ENCODE results near the gene PACSIN2. TPM values are rescaled to one million over a fixed set of nuclear protein-coding genes. Genes with fewer than 3 reads are reported as not detected.
"Not testable (repeated sequence)": the region's sequence is repeated elsewhere in the genome, so short reads cannot be mapped to it uniquely, and the experiment has no call there.

PACSIN2 gene
- total and polyA plus RNA-seq, 5 experiments from 2014 or later: 21.9 to 44.9 (median 27.8) TPM

- Mint-ChIP-seq H3K27ac (peak overlapping the region in 2 of 10 donors; percentile 28), H3K27me3 (no peaks in the 10 kb centered on the region), H3K9me3 (no peaks in the 10 kb centered on the region), H3K36me3 (no peaks in the 10 kb centered on the region), H3K4me3 (no peak overlapping the region), H3K4me1 (peaks cover 17 to 40% (median 21%) of the 10 kb centered on the region in 4 donors)
- no peak for ATAC-seq
- POLR2A ChIA-PET: no interaction called here
- no peak for DNase-seq
Observed at GRCh38 chr22:42984397-42984796, 30.6 kb downstream of the PACSIN2 start.

GRCh38 chr22:42983470-42983869, 31.5 kb downstream of the PACSIN2 start:
- peaks cover 22 to 43% (median 28%) of the 10 kb centered on the region in 4 donors for H3K4me1 Mint-ChIP-seq

GRCh38 chr22:42979606-42980005, 35.3 kb downstream of the PACSIN2 start:
- no peaks in the 10 kb centered on the region for H3K36me3 Mint-ChIP-seq
- DNase-seq (no peak), ATAC-seq (no peak)
- no peaks in the 10 kb centered on the region for H3K9me3 Mint-ChIP-seq
- POLR2A ChIA-PET: no interaction called here
- H3K4me3 Mint-ChIP-seq: peak overlapping the region in 1 of 10 donors; percentile 22
- peak overlapping the region in 1 of 10 donors; percentile 40 for H3K27ac Mint-ChIP-seq
- no peaks in the 10 kb centered on the region for H3K27me3 Mint-ChIP-seq
- H3K4me1 Mint-ChIP-seq: peaks cover 21 to 43% (median 35%) of the 10 kb centered on the region in 4 donors

More at GRCh38 chr22:42983470-42983869, 31.5 kb downstream of the PACSIN2 start:
- ATAC-seq (no peak), DNase-seq (no peak)
- POLR2A ChIA-PET: no interaction called here
- H3K36me3 Mint-ChIP-seq: no peaks in the 10 kb centered on the region
- no peak overlapping the region for H3K27ac Mint-ChIP-seq
- H3K4me3 Mint-ChIP-seq: no peak overlapping the region
- H3K27me3 Mint-ChIP-seq: no peaks in the 10 kb centered on the region
- H3K9me3 Mint-ChIP-seq: no peaks in the 10 kb centered on the region

- peak overlapping the region in 5 of 10 donors; percentile 6 to 76 (median 47) for H3K27ac Mint-ChIP-seq
- ATAC-seq (no peak), DNase-seq (no peak)
- H3K4me3 Mint-ChIP-seq: peak overlapping the region in 2 of 10 donors; percentile 2 to 8
- no peaks in the 10 kb centered on the region for H3K27me3 Mint-ChIP-seq
- H3K9me3 Mint-ChIP-seq: no peaks in the 10 kb centered on the region
- H3K4me1 Mint-ChIP-seq: peaks cover 23 to 49% (median 41%) of the 10 kb centered on the region in 4 donors
- no peaks in the 10 kb centered on the region for H3K36me3 Mint-ChIP-seq
- POLR2A ChIA-PET: no interaction called here
Observed at GRCh38 chr22:42978453-42979103, 36.4 kb downstream of the PACSIN2 start.

- Mint-ChIP-seq H3K36me3 (no peaks in the 10 kb centered on the region), H3K27me3 (no peaks in the 10 kb centered on the region), H3K4me3 (peak overlapping the region in 1 of 10 donors; percentile 6), H3K27ac (peak overlapping the region in 2 of 10 donors; percentile 6 to 54), H3K4me1 (peaks cover 27 to 56% (median 44%) of the 10 kb centered on the region in 4 donors), H3K9me3 (no peaks in the 10 kb centered on the region)
- POLR2A ChIA-PET: interaction anchor here (0.5 kb wide), 1 partner anchor 9 kb away, joined by 3 read pairs; no protein-coding TSS in a partner anchor
- ATAC-seq (no peak), DNase-seq (no peak)
Observed at GRCh38 chr22:42977569-42977968, 37.4 kb downstream of the PACSIN2 start.

GRCh38 chr22:42976217-42976933, 38.6 kb downstream of the PACSIN2 start:
- Mint-ChIP-seq H3K4me3 (no peak overlapping the region), H3K27ac (peak overlapping the region in 4 of 10 donors; percentile 10 to 87 (median 30)), H3K9me3 (peaks cover 0 to 3% (median 0%) of the 10 kb centered on the region in 9 donors), H3K27me3 (no peaks in the 10 kb centered on the region), H3K36me3 (peaks cover 0 to 4% (median 4%) of the 10 kb centered on the region in 3 donors), H3K4me1 (peaks cover 27 to 56% (median 46%) of the 10 kb centered on the region in 4 donors)
- DNase-seq: no peak
- POLR2A ChIA-PET: no interaction called here
- no peak for ATAC-seq

- Mint-ChIP-seq H3K4me3 (no peak overlapping the region), H3K9me3 (peaks cover 0 to 3% (median 0%) of the 10 kb centered on the region in 9 donors), H3K27ac (peak overlapping the region in 2 of 10 donors; percentile 28 to 40), H3K4me1 (peaks cover 25 to 59% (median 44%) of the 10 kb centered on the region in 4 donors), H3K36me3 (peaks cover 0 to 14% (median 9%) of the 10 kb centered on the region in 3 donors), H3K27me3 (no peaks in the 10 kb centered on the region)
- POLR2A ChIA-PET: no interaction called here
- DNase-seq: no peak
- ATAC-seq: no peak
Observed at GRCh38 chr22:42974223-42974622, 40.7 kb downstream of the PACSIN2 start.

GRCh38 chr22:42973536-42973881, 41.4 kb downstream of the PACSIN2 start:
- Mint-ChIP-seq H3K4me1 (peaks cover 22 to 53% (median 40%) of the 10 kb centered on the region in 4 donors), H3K9me3 (peaks cover 0 to 3% (median 0%) of the 10 kb centered on the region in 9 donors), H3K4me3 (no peak overlapping the region), H3K27me3 (no peaks in the 10 kb centered on the region), H3K27ac (peak overlapping the region in 4 of 10 donors; percentile 10 to 49 (median 29)), H3K36me3 (peaks cover 0 to 14% (median 9%) of the 10 kb centered on the region in 3 donors)
- POLR2A ChIA-PET: no interaction called here
- no peak for DNase-seq
- ATAC-seq: no peak

GRCh38 chr22:42972649-42973535, 42.1 kb downstream of the PACSIN2 start:
- H3K27ac Mint-ChIP-seq: peak overlapping the region in 4 of 10 donors; percentile 10 to 37 (median 31)
- ATAC-seq: no peak
- POLR2A ChIA-PET: no interaction called here

GRCh38 chr22:42971473-42971860, 43.5 kb downstream of the PACSIN2 start:
- DNase-seq, H3K9me3 Mint-ChIP-seq, ATAC-seq, POLR2A ChIA-PET, H3K27me3 Mint-ChIP-seq, H3K4me3 Mint-ChIP-seq: not testable (repeated sequence)
- peaks cover 17 to 46% (median 37%) of the 10 kb centered on the region in 4 donors for H3K4me1 Mint-ChIP-seq
- peaks cover 0 to 28% (median 9%) of the 10 kb centered on the region in 3 donors for H3K36me3 Mint-ChIP-seq
- H3K27ac Mint-ChIP-seq: peak overlapping the region in 1 of 10 donors; percentile 59

More at GRCh38 chr22:42972649-42973535, 42.1 kb downstream of the PACSIN2 start:
- Mint-ChIP-seq H3K4me3 (no peak overlapping the region), H3K4me1 (peaks cover 23 to 53% (median 40%) of the 10 kb centered on the region in 4 donors), H3K9me3 (peaks cover 0 to 3% (median 0%) of the 10 kb centered on the region in 9 donors), H3K27me3 (no peaks in the 10 kb centered on the region), H3K36me3 (peaks cover 0 to 19% (median 9%) of the 10 kb centered on the region in 3 donors)
- DNase-seq: no peak

GRCh38 chr22:42970029-42970428, 44.9 kb downstream of the PACSIN2 start:
- Mint-ChIP-seq H3K4me1 (peaks cover 19 to 43% (median 40%) of the 10 kb centered on the region in 4 donors), H3K9me3 (peaks cover 0 to 3% (median 0%) of the 10 kb centered on the region in 9 donors), H3K36me3 (peaks cover 0 to 34% (median 9%) of the 10 kb centered on the region in 3 donors), H3K4me3 (no peak overlapping the region), H3K27me3 (no peaks in the 10 kb centered on the region), H3K27ac (no peak overlapping the region)
- POLR2A ChIA-PET: interaction anchor here (0.5 kb wide), 1 partner anchor 110 kb away, joined by 3 read pairs; no protein-coding TSS in a partner anchor
- DNase-seq (no peak), ATAC-seq (no peak)

- no peaks in the 10 kb centered on the region for H3K27me3 Mint-ChIP-seq
- peaks cover 22 to 46% (median 44%) of the 10 kb centered on the region in 4 donors for H3K4me1 Mint-ChIP-seq
- DNase-seq (no peak), ATAC-seq (no peak)
- H3K4me3 Mint-ChIP-seq: no peak overlapping the region
- no peak overlapping the region for H3K27ac Mint-ChIP-seq
- peaks cover 0 to 38% (median 10%) of the 10 kb centered on the region in 3 donors for H3K36me3 Mint-ChIP-seq
- POLR2A ChIA-PET: no interaction called here
- H3K9me3 Mint-ChIP-seq: peaks cover 0 to 3% (median 0%) of the 10 kb centered on the region in 9 donors
Observed at GRCh38 chr22:42969348-42969975, 45.5 kb downstream of the PACSIN2 start.
